Measurements from ENCODE around the gene USB1. TPM values are rescaled to one million over a fixed set of nuclear protein-coding genes. Genes with fewer than 3 reads are reported as not detected.

USB1 gene
- 14.9 and 24.5 TPM in 2 replicates for total RNA-seq (ENCODE audit: low replicate concordance)

- Histone ChIP-seq H3K36me3 (no peaks in the 10 kb centered on the region), H3K4me3 (peak within 1 kb of the TSS; percentile 62), H3K79me2 (ENCODE audit: low read depth) (no peaks in the 10 kb centered on the region), H3F3A (ENCODE audit: low read depth) (peaks cover 31% of the 10 kb centered on the region), H2AFZ (replicated peaks) (peak within 1 kb of the TSS; percentile 89), H4K20me1 (ENCODE audit: low read depth) (peaks cover 21% of the 10 kb centered on the region), H3K4me1 (peaks cover 8% of the 10 kb centered on the region), H3K27ac (no peak within 1 kb of the TSS), H3K9ac (peak within 1 kb of the TSS; percentile 52), H3K9me3 (ENCODE audit: low read depth) (no peaks in the 10 kb centered on the region), H3K27me3 (no peaks in the 10 kb centered on the region), H3K4me2 (peak within 1 kb of the TSS; percentile 90)
- H3K36me3 Mint-ChIP-seq: peaks cover 13% of the 10 kb centered on the region
- TF ChIP-seq CTCF (IDR thresholded peaks at IDR 0.05) (peak; percentile 65), EZH2phosphoT487 (IDR thresholded peaks at IDR 0.05) (no peak)
- no peak within 1 kb of the TSS for H3K27ac Mint-ChIP-seq
- DNase-seq (ENCODE audit: low spot score): peak; percentile 94
- peaks cover 23% of the 10 kb centered on the region for H3K4me1 Mint-ChIP-seq
- no peaks in the 10 kb centered on the region for H3K9me3 Mint-ChIP-seq
- peaks cover 5% of the 10 kb centered on the region for H3K27me3 Mint-ChIP-seq (ENCODE audit: insufficient read depth, low read depth)
- peak within 1 kb of the TSS; percentile 93 for H3K4me3 Mint-ChIP-seq
Observed at GRCh38 chr16:58000706-58001676, at the start of gene USB1. Gene USB1, plus strand, starts transcription at chr16:58001407. Its CDS starts 77 bp downstream, at chr16:58001484.

- Mint-ChIP-seq H3K36me3 (no peaks in the 10 kb centered on the region), H3K9me3 (no peaks in the 10 kb centered on the region), H3K4me1 (peaks cover 2% of the 10 kb centered on the region), H3K27me3 (ENCODE audit: insufficient read depth, low read depth) (peaks cover 10% of the 10 kb centered on the region), H3K4me3 (no peak overlapping the region), H3K27ac (no peak overlapping the region)
- no peaks in the 10 kb centered on the region for H3K9me3 ChIP-seq (ENCODE audit: low read depth)
- H4K20me1 ChIP-seq (ENCODE audit: low read depth): no peaks in the 10 kb centered on the region
- H3K27ac ChIP-seq: no peak overlapping the region
- H3K36me3 ChIP-seq: no peaks in the 10 kb centered on the region
- H3K4me3 ChIP-seq: no peak overlapping the region
- H3K4me2 ChIP-seq: no peak overlapping the region
- H2AFZ ChIP-seq (replicated peaks): no peak overlapping the region
- no peaks in the 10 kb centered on the region for H3K79me2 ChIP-seq (ENCODE audit: low read depth)
- TF ChIP-seq EZH2phosphoT487 (IDR thresholded peaks at IDR 0.05): no peak
- no peak for TF ChIP-seq CTCF (IDR thresholded peaks at IDR 0.05)
- TF ChIP-seq EZH2 (IDR thresholded peaks at IDR 0.05): no peak
- DNase-seq (ENCODE audit: low spot score): no peak
- H3F3A ChIP-seq (ENCODE audit: low read depth): no peaks in the 10 kb centered on the region
- no peak overlapping the region for H3K9ac ChIP-seq
- no peaks in the 10 kb centered on the region for H3K27me3 ChIP-seq
- H3K4me1 ChIP-seq: no peaks in the 10 kb centered on the region
Observed at GRCh38 chr16:57952909-57953308, 48.3 kb upstream of the USB1 start.

- H3K27ac ChIP-seq: no peak overlapping the region
- no peaks in the 10 kb centered on the region for H3K27me3 ChIP-seq
- no peak overlapping the region for H3K9ac ChIP-seq
- no peaks in the 10 kb centered on the region for H3F3A ChIP-seq (ENCODE audit: low read depth)
- Mint-ChIP-seq H3K4me1 (peaks cover 2% of the 10 kb centered on the region), H3K27me3 (ENCODE audit: insufficient read depth, low read depth) (peaks cover 10% of the 10 kb centered on the region), H3K36me3 (no peaks in the 10 kb centered on the region), H3K4me3 (no peak overlapping the region), H3K27ac (no peak overlapping the region), H3K9me3 (no peaks in the 10 kb centered on the region)
- TF ChIP-seq EZH2phosphoT487 (IDR thresholded peaks at IDR 0.05) (no peak), EZH2 (IDR thresholded peaks at IDR 0.05) (no peak), CTCF (IDR thresholded peaks at IDR 0.05) (no peak)
- no peak for DNase-seq (ENCODE audit: low spot score)
- no peak overlapping the region for H3K4me3 ChIP-seq
- no peaks in the 10 kb centered on the region for H3K79me2 ChIP-seq (ENCODE audit: low read depth)
- H4K20me1 ChIP-seq (ENCODE audit: low read depth): no peaks in the 10 kb centered on the region
- no peak overlapping the region for H2AFZ ChIP-seq (replicated peaks)
- H3K4me1 ChIP-seq: no peaks in the 10 kb centered on the region
- H3K36me3 ChIP-seq: no peaks in the 10 kb centered on the region
- no peak overlapping the region for H3K4me2 ChIP-seq
- no peaks in the 10 kb centered on the region for H3K9me3 ChIP-seq (ENCODE audit: low read depth)
Observed at GRCh38 chr16:57953857-57954256, 47.4 kb upstream of the USB1 start.
